MM.1S (cell line): ENCODE data around the gene PRDM1.

ENCODE experiments used
- DNase-seq: peaks from one replicate; pipeline ENCODE4 v3.0.0-alpha.2; 2015
- H2AFZ ChIP-seq: fragments of 300-600 bp; sonication (generic); 2 replicates; pipeline ENCODE4 v1.6.0; 2016; ENCODE audit warnings: antibody characterized with exemption, low read length
- H3F3A ChIP-seq: fragments of 300-600 bp; sonication (generic); 2 replicates; pipeline ENCODE4 v1.6.1; 2016; ENCODE audit warnings: mild to moderate bottlenecking, antibody characterized with exemption, low read length, moderate library complexity, mixed read lengths; ENCODE audit not compliant: insufficient read depth
- H3K27ac ChIP-seq: fragments of 300-600 bp; sonication (generic); 2 replicates; pipeline ENCODE4 v1.5.1; 2016; ENCODE audit warnings: mild to moderate bottlenecking, low read length
- H3K27me3 ChIP-seq: fragments of 300-600 bp; sonication (generic); replicated peaks from 2 replicates; pipeline ENCODE4 v1.6.0; 2016; ENCODE audit warnings: low read length; ENCODE audit not compliant: insufficient read depth
- H3K36me3 ChIP-seq: fragments of 300-600 bp; sonication (generic); replicated peaks from 2 replicates; pipeline ENCODE4 v1.6.1; 2016; ENCODE audit warnings: mild to moderate bottlenecking, low read length, mixed read lengths; ENCODE audit not compliant: insufficient read depth
- H3K4me1 ChIP-seq: fragments of 300-600 bp; sonication (generic); 2 replicates; pipeline ENCODE4 v1.6.1; 2016; ENCODE audit warnings: low read length, mixed read lengths
- H3K4me2 ChIP-seq: fragments of 300-600 bp; sonication (generic); 2 replicates; pipeline ENCODE4 v1.6.0; 2016; ENCODE audit warnings: low read depth, low read length
- H3K4me3 ChIP-seq: fragments of 300-600 bp; sonication (generic); 2 replicates; pipeline ENCODE4 v1.5.1; 2016; ENCODE audit warnings: low read length, mixed read lengths
- H3K79me2 ChIP-seq: fragments of 300-600 bp; sonication (generic); 2 replicates; pipeline ENCODE4 v1.6.1; 2016; ENCODE audit warnings: mixed run types, low read length, mixed read lengths
- H3K9ac ChIP-seq: fragments of 300-600 bp; sonication (generic); 2 replicates; pipeline ENCODE4 v1.6.1; 2016; ENCODE audit warnings: low read length, mixed read lengths
- H3K9me2 ChIP-seq: fragments of 300-600 bp; sonication (generic); replicated peaks from 2 replicates; pipeline ENCODE4 v1.6.1; 2016; ENCODE audit warnings: mild to moderate bottlenecking, low read length, mixed read lengths; ENCODE audit not compliant: insufficient read depth
- H3K9me3 ChIP-seq: fragments of 300-600 bp; sonication (generic); replicated peaks from 2 replicates; pipeline ENCODE4 v1.6.1; 2016; ENCODE audit warnings: mild to moderate bottlenecking, low read length, mixed read lengths; ENCODE audit not compliant: insufficient read depth
- H4K20me1 ChIP-seq: fragments of 300-600 bp; sonication (generic); 2 replicates; pipeline ENCODE4 v1.6.1; 2016; ENCODE audit warnings: mild to moderate bottlenecking, low read length, moderate library complexity, mixed read lengths; ENCODE audit not compliant: insufficient read depth
- CTCF ChIP-seq: fragments of 300-600 bp; sonication (generic); IDR thresholded peaks from 2 replicates; pipeline ENCODE4 v1.5.1; 2016; ENCODE audit warnings: antibody characterized with exemption, low read length, mixed read lengths
- EZH2 ChIP-seq: fragments of 300-600 bp; sonication (generic); optimal IDR thresholded peaks from 2 replicates; pipeline ENCODE3; 2017; ENCODE audit warnings: low read depth, mild to moderate bottlenecking, antibody characterized with exemption, low read length, mixed read lengths
- EZH2phosphoT487 ChIP-seq: fragments of 300-600 bp; sonication (generic); IDR thresholded peaks from 2 replicates; pipeline ENCODE4 v1.6.1; 2018; ENCODE audit warnings: antibody characterized with exemption, low read length

PRDM1 gene

GRCh38 chr6:106100755-106101154 is 14.6 kb downstream of the PRDM1 start:
- H3K36me3 ChIP-seq, result peaks cover 76% of the 10 kb centered on the region
- peak overlapping the region; percentile 98 for H3K27ac ChIP-seq

GRCh38 chr6:106101466-106101865 is 15.3 kb downstream of the PRDM1 start:
- Histone ChIP-seq H3K27ac (peak overlapping the region; percentile 98), H4K20me1 (no peaks in the 10 kb centered on the region), H3K4me1 (peaks cover 63% of the 10 kb centered on the region), H3F3A (peaks cover 99% of the 10 kb centered on the region), H3K9me3 (no peaks in the 10 kb centered on the region), H3K4me2 (peak overlapping the region; percentile 95), H3K36me3 (peaks cover 75% of the 10 kb centered on the region), H3K9me2 (no peaks in the 10 kb centered on the region), H3K9ac (peak overlapping the region; percentile 98), H3K4me3 (peak overlapping the region; percentile 95), H2AFZ (no peak overlapping the region), H3K27me3 (no peaks in the 10 kb centered on the region), H3K79me2 (peaks cover 100% of the 10 kb centered on the region)
- TF ChIP-seq EZH2 (no peak), EZH2phosphoT487 (no peak), CTCF (no peak)
- DNase-seq, result peak; percentile 38

More at GRCh38 chr6:106100755-106101154, 14.6 kb downstream of the PRDM1 start:
- Histone ChIP-seq H3K4me3 (peak overlapping the region; percentile 95), H3K27me3 (no peaks in the 10 kb centered on the region), H3F3A (peaks cover 98% of the 10 kb centered on the region), H4K20me1 (no peaks in the 10 kb centered on the region), H3K79me2 (peaks cover 100% of the 10 kb centered on the region), H3K9me2 (no peaks in the 10 kb centered on the region), H2AFZ (no peak overlapping the region), H3K4me2 (peak overlapping the region; percentile 95), H3K4me1 (peaks cover 58% of the 10 kb centered on the region), H3K9ac (peak overlapping the region; percentile 98), H3K9me3 (no peaks in the 10 kb centered on the region)
- TF ChIP-seq CTCF (no peak), EZH2phosphoT487 (no peak), EZH2 (no peak)
- DNase-seq, result peak; percentile 31

GRCh38 chr6:106102034-106102433 is 15.9 kb downstream of the PRDM1 start:
- peak overlapping the region; percentile 98 for H3K27ac ChIP-seq
- no peaks in the 10 kb centered on the region for H3K27me3 ChIP-seq
- H3K36me3 ChIP-seq, result peaks cover 69% of the 10 kb centered on the region
- TF ChIP-seq EZH2, result no peak
- TF ChIP-seq CTCF, result no peak
- TF ChIP-seq EZH2phosphoT487, result no peak
- H3F3A ChIP-seq, result peaks cover 99% of the 10 kb centered on the region
- H3K9ac ChIP-seq, result peak overlapping the region; percentile 98
- H3K9me2 ChIP-seq, result no peaks in the 10 kb centered on the region
- peaks cover 100% of the 10 kb centered on the region for H3K79me2 ChIP-seq
- H3K9me3 ChIP-seq, result no peaks in the 10 kb centered on the region
- H3K4me2 ChIP-seq, result peak overlapping the region; percentile 95
- H3K4me3 ChIP-seq, result peak overlapping the region; percentile 95
- no peak overlapping the region for H2AFZ ChIP-seq
- no peaks in the 10 kb centered on the region for H4K20me1 ChIP-seq
- peaks cover 69% of the 10 kb centered on the region for H3K4me1 ChIP-seq
- DNase-seq, result peak; percentile 90
